ENCODE results near the gene TUBGCP6.

TUBGCP6 gene

GRCh38 chr22:50244420-50245213 lies at the start of gene TUBGCP6:
TUBGCP6 (minus strand) TSS chr22:50245023; CDS start chr22:50244459, 564 bp downstream.
- peak; percentile 98 for DNase-seq

- no peak for DNase-seq
These were observed 49.5 kb upstream of the TUBGCP6 start for GRCh38 chr22:50294319-50294656.

- DNase-seq, result no peak
These were observed 48.9 kb upstream of the TUBGCP6 start for GRCh38 chr22:50293441-50294318.

- no peak for DNase-seq
These were observed 48.0 kb upstream of the TUBGCP6 start for GRCh38 chr22:50292643-50293440.

- DNase-seq, result no peak
These were observed 45.3 kb upstream of the TUBGCP6 start for GRCh38 chr22:50289942-50290630.

GRCh38 chr22:50289151-50289941 lies 44.5 kb upstream of the TUBGCP6 start:
- DNase-seq, result no peak

- no peak for DNase-seq
These were observed 42.9 kb upstream of the TUBGCP6 start for GRCh38 chr22:50287731-50288130.

GRCh38 chr22:50286701-50287318 lies 42.0 kb upstream of the TUBGCP6 start:
- no peak for DNase-seq

- no peak for DNase-seq
These were observed 41.5 kb upstream of the TUBGCP6 start for GRCh38 chr22:50286275-50286674.

GRCh38 chr22:50285568-50286229 lies 40.9 kb upstream of the TUBGCP6 start:
- DNase-seq, result no peak

GRCh38 chr22:50284479-50284878 lies 39.7 kb upstream of the TUBGCP6 start:
- DNase-seq, result no peak

GRCh38 chr22:50283821-50284220 lies 39.0 kb upstream of the TUBGCP6 start:
- no peak for DNase-seq

GRCh38 chr22:50282361-50283155 lies 37.7 kb upstream of the TUBGCP6 start:
- DNase-seq, result no peak

GRCh38 chr22:50281957-50282356 lies 37.1 kb upstream of the TUBGCP6 start:
- DNase-seq, result no peak

GRCh38 chr22:50281384-50281760 lies 36.5 kb upstream of the TUBGCP6 start:
- no peak for DNase-seq

- DNase-seq, result no peak
These were observed 36.0 kb upstream of the TUBGCP6 start for GRCh38 chr22:50280708-50281383.

GRCh38 chr22:50280022-50280707 lies 35.3 kb upstream of the TUBGCP6 start:
- DNase-seq, result no peak

GRCh38 chr22:50278956-50279619 lies 34.3 kb upstream of the TUBGCP6 start:
- DNase-seq, result no peak

Data from activated effector memory CD4-positive, alpha-beta T cell treated with anti-CD3 and anti-CD28 coated beads, Interleukin-2, amount 50 U/mL, for 16 hours (primary cell).